NCI-H82 treated with DMSO at 0.1 percent for 48 hours (cell line): Measurements from ENCODE around the gene GTF2IRD2.
"Not testable (repeated sequence)": the region's sequence is repeated elsewhere in the genome, so short reads cannot be mapped to it uniquely, and the experiment has no call there.

ENCODE experiments used
- DNase-seq: peaks from one replicate; lab custom pipeline; 2025; ENCODE audit not compliant: unreplicated experiment; lab: John Stamatoyannopoulos, UW

GTF2IRD2 gene

DNA sequence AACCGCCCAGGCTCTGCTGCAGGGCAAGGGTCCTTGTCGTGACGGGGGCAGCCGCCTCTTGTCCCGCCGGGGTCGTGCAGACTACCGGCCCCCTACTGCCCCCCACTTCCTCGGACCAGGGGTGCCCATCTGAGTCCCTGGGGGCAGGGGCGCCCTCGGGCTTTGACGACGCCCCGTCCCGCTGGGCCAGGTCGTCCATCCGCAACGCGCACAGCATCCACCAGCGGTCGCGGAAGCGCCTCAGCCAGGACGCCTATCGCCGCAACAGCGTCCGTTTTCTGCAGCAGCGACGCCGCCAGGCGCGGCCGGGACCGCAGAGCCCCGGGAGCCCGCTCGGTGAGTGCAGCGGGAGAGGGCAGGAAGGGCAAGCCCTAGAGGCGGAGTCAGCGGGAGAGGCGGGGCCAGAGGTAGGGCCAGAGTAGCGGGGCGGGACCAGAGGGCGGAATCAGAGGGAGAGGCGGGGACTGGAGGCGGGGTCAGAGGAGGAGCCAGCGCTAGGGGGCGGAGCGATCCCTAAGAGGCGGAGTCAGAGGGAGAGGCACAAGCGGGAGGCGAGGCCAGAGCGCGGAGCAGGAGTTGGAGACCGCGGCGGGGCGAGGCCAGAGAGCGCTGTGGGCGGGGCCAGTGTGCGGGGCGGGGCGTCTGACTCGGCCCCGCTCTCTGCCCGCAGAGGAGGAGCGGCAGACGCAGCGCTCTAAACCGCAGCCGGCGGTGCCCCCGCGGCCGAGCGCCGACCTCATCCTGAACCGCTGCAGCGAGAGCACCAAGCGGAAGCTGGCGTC is 62.8 kb downstream of the GTF2IRD2 start:
- peak; percentile 81 for DNase-seq

DNA sequence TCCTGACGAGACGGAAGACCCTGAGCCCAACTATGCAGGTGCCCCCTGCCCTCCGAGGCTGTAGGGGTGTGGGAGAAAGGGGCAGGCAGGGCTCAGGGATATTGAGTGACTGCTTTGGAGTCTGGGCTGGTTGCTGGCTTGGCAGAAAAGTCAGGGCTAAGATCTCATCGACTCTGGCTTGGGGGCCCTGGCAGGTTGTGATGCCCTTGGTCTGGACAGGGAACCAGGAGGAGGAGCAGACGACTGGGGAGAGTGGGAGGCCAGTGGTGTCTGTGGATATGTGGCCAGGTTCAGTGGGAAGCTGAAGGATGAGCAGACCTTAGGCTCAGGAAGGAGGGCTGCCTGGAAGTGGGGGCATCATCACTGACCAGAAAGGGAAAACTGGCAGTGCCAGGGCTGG is 67.8 kb downstream of the GTF2IRD2 start:
- DNase-seq = not testable (repeated sequence)

DNA sequence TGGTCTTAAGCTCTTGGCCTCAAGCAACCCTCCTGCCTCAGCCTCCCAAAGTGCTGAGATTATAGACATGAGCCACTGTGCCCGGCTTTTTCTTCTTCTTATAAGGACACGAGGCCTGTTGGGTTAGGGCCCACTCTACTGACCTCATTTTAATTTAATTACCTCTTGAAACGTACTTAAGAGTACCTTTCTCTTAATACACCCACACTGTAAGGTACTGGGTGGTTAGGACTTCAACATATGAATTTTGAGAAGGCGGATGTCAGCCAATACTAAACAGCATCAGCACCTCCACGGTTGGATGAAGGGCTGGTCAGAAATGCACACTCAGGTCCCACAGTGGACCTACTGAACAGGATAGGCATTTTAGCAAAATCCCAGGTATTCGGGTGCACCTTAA is 69.7 kb downstream of the GTF2IRD2 start:
- not testable (repeated sequence) for DNase-seq

DNA sequence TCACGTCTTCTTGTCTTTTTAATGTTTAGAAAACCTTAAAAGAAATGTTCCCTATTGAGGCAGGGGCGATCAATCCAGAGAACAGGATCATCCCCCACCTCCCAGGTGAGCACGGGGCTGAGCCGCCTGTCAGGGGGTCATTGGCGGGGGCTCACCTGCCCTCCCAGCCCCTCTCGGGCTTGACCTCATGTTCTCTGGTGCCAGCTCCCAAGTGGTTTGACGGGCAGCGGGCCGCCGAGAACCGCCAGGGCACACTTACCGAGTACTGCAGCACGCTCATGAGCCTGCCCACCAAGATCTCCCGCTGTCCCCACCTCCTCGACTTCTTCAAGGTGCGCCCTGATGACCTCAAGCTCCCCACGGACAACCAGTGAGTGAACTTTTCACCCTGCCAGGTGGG is 72.4 kb downstream of the GTF2IRD2 start:
- not testable (repeated sequence) for DNase-seq

DNA sequence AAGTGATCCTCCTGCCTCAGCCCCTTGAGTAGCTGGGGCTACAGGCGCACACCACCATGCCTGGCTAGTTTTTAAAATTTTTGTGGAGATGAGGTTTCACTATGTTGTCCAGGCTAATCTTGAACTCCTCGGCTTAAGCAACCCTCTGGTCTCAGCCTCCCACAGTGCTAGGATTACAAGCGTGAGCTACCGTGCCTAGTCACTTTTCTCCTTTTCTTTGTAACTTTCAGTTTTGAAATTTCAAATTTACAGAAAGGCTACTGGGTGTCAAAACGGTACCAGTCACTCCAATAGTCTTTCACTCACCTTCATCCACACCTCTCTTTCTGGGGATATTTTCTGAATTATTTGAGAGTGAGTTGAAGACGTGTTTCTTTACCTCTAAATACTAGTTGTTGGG is 76.3 kb downstream of the GTF2IRD2 start:
- not testable (repeated sequence) for DNase-seq

DNA sequence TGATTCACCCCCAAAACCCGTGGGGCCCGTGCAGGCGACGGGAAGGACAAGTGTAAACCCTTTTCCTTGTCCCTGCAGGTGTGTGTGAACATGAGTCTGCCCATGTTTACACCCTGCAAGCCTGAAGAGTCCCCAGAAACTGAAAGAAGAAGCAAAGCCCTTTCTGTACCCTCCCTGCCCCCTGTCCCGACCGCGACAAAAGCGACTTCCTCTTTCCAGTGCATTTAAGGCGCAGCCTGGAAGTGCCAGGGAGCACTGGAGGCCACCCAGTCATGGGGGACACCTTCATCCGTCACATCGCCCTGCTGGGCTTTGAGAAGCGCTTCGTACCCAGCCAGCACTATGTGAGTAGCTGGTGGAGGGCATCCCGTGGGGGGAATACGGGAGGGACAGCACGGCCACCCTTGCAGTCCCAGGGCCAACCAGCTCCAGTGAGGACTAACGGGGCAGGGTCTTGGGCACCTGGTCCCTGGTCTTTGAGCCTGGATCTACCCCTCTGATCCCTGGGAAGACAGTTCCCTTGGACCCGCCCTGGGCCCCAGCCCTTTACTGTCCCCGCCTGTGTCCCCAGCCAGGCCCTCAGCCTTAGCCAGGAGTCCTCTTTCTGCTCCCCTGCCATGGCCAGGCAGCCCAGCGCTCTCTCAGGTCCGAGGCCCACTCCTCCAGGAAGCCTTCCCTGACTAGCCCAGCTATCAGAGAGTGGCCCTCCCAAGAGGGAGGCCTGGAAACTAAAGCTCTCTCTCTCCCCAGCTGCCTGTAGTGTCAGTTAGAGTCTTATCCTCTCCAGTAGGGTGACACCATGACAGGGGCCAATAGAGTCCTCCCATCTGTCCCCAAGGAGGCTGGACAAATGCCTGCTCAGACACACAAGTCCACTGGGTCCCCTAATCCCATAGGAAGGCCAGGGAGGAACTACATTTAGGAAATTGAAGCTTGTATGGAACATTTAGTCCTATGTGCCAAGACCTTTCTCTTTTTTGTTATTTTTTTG is 77.3 kb downstream of the GTF2IRD2 start, which contains the start of gene NCF1:
TSS of gene NCF1 (plus strand) at position 252 of the 991 bp plus-strand sequence. CDS start at position 273, 21 bp downstream.
- DNase-seq = not testable (repeated sequence)

DNA sequence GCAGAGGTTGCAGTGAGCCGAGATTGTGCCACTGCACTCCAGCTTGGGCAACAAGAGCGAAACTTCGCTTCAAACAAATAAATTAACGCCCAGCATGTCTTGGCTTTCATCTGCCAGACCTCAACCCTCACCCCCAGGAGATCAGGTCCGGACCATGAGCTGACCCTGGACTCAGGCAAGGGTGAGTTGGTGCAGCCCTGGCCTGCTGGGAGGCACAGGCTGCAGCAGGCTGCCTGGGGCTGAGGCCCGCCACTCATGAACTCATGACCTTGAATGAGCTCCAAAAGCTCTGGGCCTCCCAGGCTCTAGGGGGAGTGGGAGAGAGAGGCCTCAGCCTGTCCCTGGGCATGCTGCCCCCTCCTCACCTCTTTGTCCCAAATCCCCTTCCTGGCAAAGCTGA is 79.3 kb downstream of the GTF2IRD2 start:
- not testable (repeated sequence) for DNase-seq

DNA sequence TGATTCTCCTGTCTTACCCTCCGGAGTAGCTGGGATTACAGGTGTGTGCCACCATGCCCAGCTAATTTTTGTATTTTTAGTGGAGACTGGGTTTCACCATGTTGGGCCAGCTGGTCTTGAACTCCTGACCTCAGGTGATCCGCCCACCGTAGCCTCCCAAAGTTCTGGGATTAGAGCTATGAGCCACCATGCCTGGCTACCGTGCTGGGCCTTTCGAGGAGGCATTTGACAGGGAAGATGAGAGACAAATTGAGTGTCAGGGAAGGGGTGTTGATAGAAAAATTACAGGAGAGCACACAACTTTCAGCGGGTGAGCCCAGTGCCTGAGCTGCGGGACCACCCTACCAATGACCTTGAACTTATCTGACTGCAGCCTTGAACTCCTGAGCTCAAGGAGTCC is 81.3 kb downstream of the GTF2IRD2 start:
- DNase-seq = not testable (repeated sequence)

DNA sequence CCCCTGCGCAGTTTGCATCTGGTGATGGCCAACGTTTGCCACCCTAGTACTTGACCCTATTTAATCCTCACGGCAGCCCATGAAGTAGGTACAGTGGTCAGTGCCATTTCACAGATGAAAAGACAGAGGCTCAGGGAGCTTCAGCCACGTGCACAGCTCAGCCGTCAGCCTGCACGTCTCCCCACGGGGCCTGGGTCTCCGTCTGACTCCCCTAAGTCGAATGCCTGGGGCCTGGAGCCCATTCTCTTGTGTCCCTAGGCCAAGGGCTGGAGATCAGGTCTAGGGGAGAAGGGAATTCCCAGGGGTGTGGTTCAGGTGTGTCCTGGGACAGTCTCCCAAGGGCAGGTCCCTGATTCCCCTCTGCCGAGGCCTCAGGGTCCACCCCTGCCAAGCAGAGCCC is 84.4 kb downstream of the GTF2IRD2 start:
- DNase-seq = not testable (repeated sequence)

DNA sequence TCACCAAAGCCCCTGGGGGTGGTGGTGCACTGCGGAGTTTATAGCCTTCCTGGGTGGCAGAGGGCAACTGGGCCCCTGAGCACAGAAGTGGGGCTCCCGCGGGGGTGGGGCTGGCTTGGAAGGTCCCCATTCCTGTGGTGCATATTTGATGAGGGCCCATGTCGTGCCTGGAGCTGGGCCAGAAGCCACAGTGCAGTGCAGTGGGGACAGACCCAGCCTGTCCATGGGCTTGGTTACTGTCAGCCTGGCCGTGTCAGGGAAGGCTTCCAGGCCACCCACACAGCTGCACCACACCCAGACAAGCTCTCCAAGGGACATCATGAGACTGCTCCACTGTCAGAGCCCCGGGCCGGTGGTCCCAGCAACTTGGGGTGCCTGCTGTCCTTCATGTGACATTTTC is 84.9 kb downstream of the GTF2IRD2 start:
- DNase-seq = not testable (repeated sequence)

DNA sequence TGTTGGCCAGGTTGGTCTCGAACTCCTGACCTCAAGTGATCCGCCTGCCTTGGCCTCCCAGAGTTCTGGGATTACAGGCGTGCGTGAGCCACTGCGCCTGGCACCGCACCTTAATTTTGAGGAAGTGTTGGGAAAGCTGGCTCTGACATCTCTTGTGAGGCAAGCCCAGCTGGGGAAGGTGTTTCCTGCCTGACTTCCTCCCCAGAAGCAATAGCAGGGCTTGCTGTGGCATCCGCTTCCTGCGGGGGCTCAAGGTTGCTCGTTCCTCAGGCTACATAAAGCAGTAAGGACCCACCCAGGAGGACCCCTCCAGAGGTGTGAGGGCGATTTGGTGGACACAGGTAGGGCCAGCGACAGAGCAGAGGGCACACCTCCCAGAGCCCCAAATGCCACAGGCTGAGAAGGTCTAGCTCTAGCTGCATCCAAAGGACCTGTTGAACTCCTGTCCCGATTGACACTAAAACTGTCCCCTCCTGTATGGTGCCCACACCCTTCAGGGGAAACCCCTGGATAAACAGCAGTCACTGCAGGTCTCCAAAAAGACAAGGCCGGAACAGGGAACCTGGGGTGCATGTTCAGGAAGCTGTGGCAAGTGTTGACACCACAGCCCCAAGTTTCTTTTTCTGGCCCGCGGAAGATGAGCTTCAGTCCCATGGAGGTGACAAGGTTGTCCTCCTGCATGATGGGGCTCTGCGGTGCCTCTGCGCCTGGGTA is 86.0 kb downstream of the GTF2IRD2 start:
- not testable (repeated sequence) for DNase-seq

DNA sequence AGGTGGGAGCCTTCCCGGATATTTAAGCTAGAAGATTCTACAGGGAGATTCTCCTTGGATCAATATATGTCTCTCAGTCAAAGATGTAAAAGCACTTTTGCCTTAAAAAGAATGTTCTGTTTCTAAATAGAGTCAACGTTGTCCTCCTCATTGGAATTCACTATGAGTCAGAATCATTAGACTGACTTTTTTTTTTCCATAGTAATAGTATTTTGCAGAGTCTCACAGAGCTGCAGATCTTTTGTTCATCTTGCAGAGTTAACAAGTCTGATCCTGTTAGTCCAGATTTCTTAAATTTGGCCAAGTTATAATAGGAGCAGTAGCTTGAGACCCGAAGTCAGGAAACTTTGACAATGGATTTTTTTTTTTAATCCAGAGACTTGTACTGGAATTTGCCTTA is 92.4 kb downstream of the GTF2IRD2 start:
- not testable (repeated sequence) for DNase-seq

DNA sequence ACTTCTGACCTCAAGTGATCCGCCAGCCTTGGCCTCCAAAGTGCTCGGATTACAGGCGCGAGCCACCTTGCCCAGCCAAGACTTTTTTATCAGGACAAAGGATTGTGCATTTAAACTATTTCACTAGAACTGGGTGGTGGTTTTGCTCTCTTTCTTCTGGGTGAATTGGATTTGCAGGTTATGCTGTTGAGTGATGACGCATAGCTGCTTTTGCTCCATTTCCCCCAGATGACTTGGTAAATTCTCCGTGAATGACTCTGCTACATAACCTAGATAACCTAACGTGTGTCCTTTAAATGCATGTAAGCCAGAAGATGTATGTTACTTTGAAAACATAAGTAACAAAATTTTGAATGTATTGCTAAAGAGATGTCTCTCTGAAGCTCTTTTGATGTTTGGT is 93.1 kb downstream of the GTF2IRD2 start:
- DNase-seq = not testable (repeated sequence)

DNA sequence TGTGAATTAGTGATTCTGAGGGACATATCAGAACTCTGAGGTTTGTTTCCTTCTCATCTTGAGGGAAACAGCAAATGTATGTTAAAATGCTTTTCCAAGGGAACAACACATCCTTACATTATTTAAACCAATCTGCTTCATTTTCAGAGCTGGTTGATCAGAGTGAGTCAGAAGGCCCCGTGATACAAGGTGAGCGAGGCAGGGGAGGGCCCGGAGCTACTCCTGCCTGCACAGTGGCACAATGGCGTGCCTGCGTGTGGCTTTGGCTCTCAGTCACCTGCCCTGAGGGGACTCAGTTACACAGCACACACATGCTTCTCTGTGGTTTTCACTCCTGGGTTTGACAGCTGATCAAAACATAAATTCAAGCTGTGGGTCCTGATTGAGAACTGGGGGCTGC is 94.7 kb downstream of the GTF2IRD2 start:
- DNase-seq = not testable (repeated sequence)

DNA sequence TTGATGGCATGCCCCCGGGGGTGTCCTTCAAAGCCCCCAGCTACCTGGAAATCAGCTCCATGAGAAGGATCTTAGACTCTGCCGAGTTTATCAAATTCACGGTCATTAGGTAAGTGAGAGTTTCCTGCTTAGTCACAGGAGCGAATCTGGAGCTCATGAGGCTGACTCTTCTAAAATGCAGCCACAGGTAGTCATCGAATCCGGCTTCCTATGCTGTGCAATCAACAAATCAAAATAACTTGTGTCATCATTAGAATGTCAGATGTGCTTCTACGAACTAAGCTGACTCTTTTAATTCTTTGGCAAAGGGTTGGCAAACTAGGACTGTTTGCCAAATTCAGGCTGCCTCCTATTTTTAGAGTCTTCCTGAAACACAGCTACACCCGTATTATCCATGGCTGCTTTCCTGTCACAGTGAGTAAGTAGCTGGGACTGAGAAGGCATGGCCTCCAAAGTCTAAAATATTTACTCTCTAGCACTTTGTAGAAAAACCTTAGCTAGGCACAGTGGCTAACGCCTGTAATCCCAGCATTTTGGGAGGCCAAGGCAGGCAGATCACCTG is 97.4 kb downstream of the GTF2IRD2 start:
- not testable (repeated sequence) for DNase-seq
